ENCODE data around the gene TAMM41. TPM values are rescaled to one million over a fixed set of nuclear protein-coding genes. Genes with fewer than 3 reads are reported as not detected.
"Not testable (repeated sequence)": the region's sequence is repeated elsewhere in the genome, so short reads cannot be mapped to it uniquely, and the experiment has no call there.

The TAMM41 gene
- total and polyA plus RNA-seq, 7 experiments from 2014 or later, result 24.4 to 58.0 (median 28.6) TPM

GRCh38 chr3:11775493-11775892 lies 71.2 kb downstream of the TAMM41 start:
- DNase-seq, result no peak
- ChIA-PET CTCF (no interaction called here), POLR2A (no interaction called here)
- Mint-ChIP-seq H3K27ac (no peak overlapping the region), H3K4me3 (no peak overlapping the region), H3K27me3 (no peaks in the 10 kb centered on the region), H3K9me3 (peaks cover 0 to 2% (median 0%) of the 10 kb centered on the region in 11 donors), H3K36me3 (peaks cover 9 to 31% (median 18%) of the 10 kb centered on the region in 5 donors), H3K4me1 (peaks cover 8 to 13% (median 9%) of the 10 kb centered on the region in 7 donors)
- ATAC-seq, result no peak
- H3K9me3 ChIP-seq (ENCODE audit: control insufficient read depth in 2 of 3, low read length in 3 of 3), result no peaks in the 10 kb centered on the region
- H3K27ac ChIP-seq (ENCODE audit: low read depth, low read length), result no peak overlapping the region
- intact Hi-C loops (cut with micrococcal nuclease), result no loop called here
- no peaks in the 10 kb centered on the region for H3K27me3 ChIP-seq (ENCODE audit: control insufficient read depth in 2 of 2, insufficient read depth in 2 of 2, low read length in 2 of 2)
- H3K4me1 ChIP-seq (ENCODE audit: control insufficient read depth in 2 of 2, insufficient read depth in 2 of 2, low read length in 2 of 2), result peaks cover 7 to 8% of the 10 kb centered on the region in 2 donors
- H3K36me3 ChIP-seq (ENCODE audit: control insufficient read depth in 2 of 3, insufficient read depth in 3 of 3, low read length in 3 of 3), result peaks cover 0 to 4% (median 0%) of the 10 kb centered on the region in 3 experiments
- no peak overlapping the region for H3K4me3 ChIP-seq (ENCODE audit: low read length)

GRCh38 chr3:11774296-11774877 lies 72.3 kb downstream of the TAMM41 start:
- H3K9me3 ChIP-seq (ENCODE audit: control insufficient read depth in 2 of 3, low read length in 3 of 3), result no peaks in the 10 kb centered on the region
- intact Hi-C loops (cut with micrococcal nuclease), result no loop called here
- no peak overlapping the region for H3K27ac ChIP-seq (ENCODE audit: low read depth, low read length)
- H3K4me1 ChIP-seq (ENCODE audit: control insufficient read depth in 2 of 2, insufficient read depth in 2 of 2, low read length in 2 of 2), result peaks cover 15% of the 10 kb centered on the region in 2 donors
- Mint-ChIP-seq H3K9me3 (peaks cover 0 to 2% (median 0%) of the 10 kb centered on the region in 11 donors), H3K27me3 (no peaks in the 10 kb centered on the region), H3K27ac (peak overlapping the region in 1 of 9 donors; percentile 25), H3K4me3 (no peak overlapping the region), H3K36me3 (peaks cover 2 to 22% (median 11%) of the 10 kb centered on the region in 5 donors), H3K4me1 (peaks cover 11 to 24% (median 19%) of the 10 kb centered on the region in 7 donors)
- no peak for ATAC-seq
- H3K36me3 ChIP-seq (ENCODE audit: control insufficient read depth in 2 of 3, insufficient read depth in 3 of 3, low read length in 3 of 3), result peaks cover 0 to 4% (median 0%) of the 10 kb centered on the region in 3 experiments
- ChIA-PET POLR2A (no interaction called here), CTCF (no interaction called here)
- no peak for DNase-seq
- H3K4me3 ChIP-seq (ENCODE audit: low read length), result no peak overlapping the region
- no peaks in the 10 kb centered on the region for H3K27me3 ChIP-seq (ENCODE audit: control insufficient read depth in 2 of 2, insufficient read depth in 2 of 2, low read length in 2 of 2)

GRCh38 chr3:11771931-11772330 lies 74.8 kb downstream of the TAMM41 start:
- intact Hi-C loops (cut with micrococcal nuclease), result loop anchor here in 1 of 2 donors (2.0 kb wide), 2 partner anchors 33 to 129 kb away; partner anchors contain the start of gene VGLL4
- H3K27me3 Mint-ChIP-seq, H3K9me3 Mint-ChIP-seq: not testable (repeated sequence)

GRCh38 chr3:11770477-11771391 lies 76.0 kb downstream of the TAMM41 start:
- ChIA-PET CTCF (no interaction called here), POLR2A (interaction anchor here (0.9 to 1.6 kb wide), 4 partner anchors 15 to 498 kb away, joined by 3 to 5 read pairs (median 5); partner anchors contain the start of genes ATG7 and TAMM41)
- H3K27me3 Mint-ChIP-seq, result no peaks in the 10 kb centered on the region
- DNase-seq, result peak; percentile 31 to 91 (median 86)
- H3K9me3 Mint-ChIP-seq, result no peaks in the 10 kb centered on the region
- Histone ChIP-seq H3K4me3 (ENCODE audit: low read length) (peak overlapping the region; percentile 12), H3K27ac (ENCODE audit: low read depth, low read length) (peak overlapping the region; percentile 56), H3K9me3 (ENCODE audit: control insufficient read depth in 2 of 3, low read length in 3 of 3) (no peaks in the 10 kb centered on the region), H3K36me3 (ENCODE audit: control insufficient read depth in 2 of 3, insufficient read depth in 3 of 3, low read length in 3 of 3) (no peaks in the 10 kb centered on the region), H3K4me1 (ENCODE audit: control insufficient read depth in 2 of 2, insufficient read depth in 2 of 2, low read length in 2 of 2) (peaks cover 15% of the 10 kb centered on the region in 2 donors), H3K27me3 (ENCODE audit: control insufficient read depth in 2 of 2, insufficient read depth in 2 of 2, low read length in 2 of 2) (no peaks in the 10 kb centered on the region)
- H3K4me1 Mint-ChIP-seq, result peaks cover 11 to 30% (median 24%) of the 10 kb centered on the region in 7 donors
- peaks cover 0 to 5% (median 0%) of the 10 kb centered on the region in 5 donors for H3K36me3 Mint-ChIP-seq
- intact Hi-C loops (cut with micrococcal nuclease), result loop anchor here (1.0 to 2.0 kb wide), 9 partner anchors 15 to 714 kb away; partner anchors contain the start of genes ATG7 (in 1 of the 2), TAMM41 (in 1 of the 2), TSEN2 (in 1 of the 2) and VGLL4 (in 1 of the 2)
- peak; percentile 100 for ATAC-seq
- H3K4me3 Mint-ChIP-seq, result peak overlapping the region; percentile 22 to 79 (median 62)
- H3K27ac Mint-ChIP-seq, result peak overlapping the region; percentile 58 to 90 (median 70)

More at GRCh38 chr3:11771931-11772330, 74.8 kb downstream of the TAMM41 start:
- Mint-ChIP-seq H3K27ac (peak overlapping the region in 4 of 9 donors; percentile 15 to 70 (median 26)), H3K4me1 (peaks cover 11 to 28% (median 24%) of the 10 kb centered on the region in 7 donors), H3K4me3 (peak overlapping the region in 1 of 10 donors; percentile 26)
- DNase-seq; H3K9me3 ChIP-seq (ENCODE audit: control insufficient read depth in 2 of 3, low read length in 3 of 3); H3K36me3 Mint-ChIP-seq; H3K4me3 ChIP-seq (ENCODE audit: low read length); H3K36me3 ChIP-seq (ENCODE audit: control insufficient read depth in 2 of 3, insufficient read depth in 3 of 3, low read length in 3 of 3); ATAC-seq; H3K27ac ChIP-seq (ENCODE audit: low read depth, low read length); H3K27me3 ChIP-seq (ENCODE audit: control insufficient read depth in 2 of 2, insufficient read depth in 2 of 2, low read length in 2 of 2); POLR2A ChIA-PET: not testable (repeated sequence)
- CTCF ChIA-PET, result interaction anchor here (0.9 kb wide), 1 partner anchor 11 kb away, joined by 6 read pairs; no protein-coding TSS in a partner anchor
- peaks cover 15% of the 10 kb centered on the region in 2 donors for H3K4me1 ChIP-seq (ENCODE audit: control insufficient read depth in 2 of 2, insufficient read depth in 2 of 2, low read length in 2 of 2)

GRCh38 chr3:11769704-11770476 lies 76.8 kb downstream of the TAMM41 start:
- Mint-ChIP-seq H3K9me3 (no peaks in the 10 kb centered on the region), H3K27ac (peak overlapping the region; percentile 58 to 90 (median 70)), H3K36me3 (peaks cover 0 to 7% (median 0%) of the 10 kb centered on the region in 5 donors), H3K27me3 (no peaks in the 10 kb centered on the region), H3K4me3 (peak overlapping the region; percentile 22 to 79 (median 62)), H3K4me1 (peaks cover 11 to 36% (median 24%) of the 10 kb centered on the region in 7 donors)
- intact Hi-C loops (cut with micrococcal nuclease), result loop anchor here (1.0 to 2.0 kb wide), 9 partner anchors 15 to 714 kb away; partner anchors contain the start of genes ATG7 (in 1 of the 2), TAMM41 (in 1 of the 2), TSEN2 (in 1 of the 2) and VGLL4 (in 1 of the 2)
- ChIA-PET CTCF (no interaction called here), POLR2A (interaction anchor here (0.9 to 1.6 kb wide), 4 partner anchors 16 to 498 kb away, joined by 3 to 5 read pairs (median 5); partner anchors contain the start of genes ATG7 and TAMM41)
- Histone ChIP-seq H3K36me3 (ENCODE audit: control insufficient read depth in 2 of 3, insufficient read depth in 3 of 3, low read length in 3 of 3) (no peaks in the 10 kb centered on the region), H3K4me1 (ENCODE audit: control insufficient read depth in 2 of 2, insufficient read depth in 2 of 2, low read length in 2 of 2) (peaks cover 15% of the 10 kb centered on the region in 2 donors), H3K27me3 (ENCODE audit: control insufficient read depth in 2 of 2, insufficient read depth in 2 of 2, low read length in 2 of 2) (no peaks in the 10 kb centered on the region), H3K9me3 (ENCODE audit: control insufficient read depth in 2 of 3, low read length in 3 of 3) (no peaks in the 10 kb centered on the region), H3K4me3 (ENCODE audit: low read length) (peak overlapping the region; percentile 12), H3K27ac (ENCODE audit: low read depth, low read length) (peak overlapping the region; percentile 15)
- ATAC-seq (peak; percentile 11), DNase-seq (no peak)

Data from naive thymus-derived CD4-positive, alpha-beta T cell (primary cell).